NCI-H146 (cell line): ENCODE data around the gene HOOK2.
"Not testable (repeated sequence)": the region's sequence is repeated elsewhere in the genome, so short reads cannot be mapped to it uniquely, and the experiment has no call there.

Experiments used
- DNase-seq: peaks from one replicate; lab custom pipeline; 2025; lab: John Stamatoyannopoulos, UW

HOOK2 gene

GRCh38 chr19:12754465-12755196, 20.7 kb downstream of the HOOK2 start:
- DNase-seq: no peak

GRCh38 chr19:12752056-12752781, 23.1 kb downstream of the HOOK2 start:
- no peak for DNase-seq

GRCh38 chr19:12751635-12752034, 23.7 kb downstream of the HOOK2 start, which contains the start of gene BEST2:
BEST2 (plus strand) TSS chr19:12751791; CDS start chr19:12752593, 802 bp downstream.
- no peak for DNase-seq

- DNase-seq: no peak
These were observed 24.5 kb downstream of the HOOK2 start for GRCh38 chr19:12750851-12751250.

GRCh38 chr19:12749938-12750521, 25.3 kb downstream of the HOOK2 start:
- peak; percentile 42 for DNase-seq

- DNase-seq: no peak
These were observed 26.9 kb downstream of the HOOK2 start for GRCh38 chr19:12748489-12748888.

- DNase-seq: no peak
These were observed 30.0 kb downstream of the HOOK2 start for GRCh38 chr19:12745166-12745897.

- no peak for DNase-seq
These were observed 37.5 kb downstream of the HOOK2 start for GRCh38 chr19:12737835-12738351.

GRCh38 chr19:12736995-12737834, 38.1 kb downstream of the HOOK2 start, which contains the start of gene GET3:
GET3 (plus strand) TSS chr19:12737497; CDS start chr19:12737506, 9 bp downstream.
- peak; percentile 100 for DNase-seq

GRCh38 chr19:12733369-12734214, 41.8 kb downstream of the HOOK2 start:
- peak; percentile 30 for DNase-seq

GRCh38 chr19:12731337-12731736, 44.0 kb downstream of the HOOK2 start:
- no peak for DNase-seq

GRCh38 chr19:12730064-12730463, 45.3 kb downstream of the HOOK2 start:
- DNase-seq: no peak

- no peak for DNase-seq
These were observed 47.5 kb downstream of the HOOK2 start for GRCh38 chr19:12727745-12728433.

- DNase-seq: no peak
These were observed 48.4 kb downstream of the HOOK2 start for GRCh38 chr19:12726988-12727316.

- DNase-seq: not testable (repeated sequence)
These were observed 49.7 kb downstream of the HOOK2 start for GRCh38 chr19:12725612-12726011.

- peak; percentile 89 for DNase-seq
These were observed 51.5 kb downstream of the HOOK2 start, which contains the start of gene TNPO2 for GRCh38 chr19:12723641-12724426. TNPO2 (minus strand) TSS chr19:12723932; CDS start chr19:12720977, 2,955 bp downstream.

- DNase-seq: no peak
These were observed 52.0 kb downstream of the HOOK2 start for GRCh38 chr19:12723381-12723640.

- peak; percentile 100 for DNase-seq
These were observed 52.6 kb downstream of the HOOK2 start for GRCh38 chr19:12722566-12723380.
